ENCODE data around the gene CCDC188.

The CCDC188 gene

GRCh38 chr22:20131859-20132685 lies 18.8 kb downstream of the CCDC188 start:
- no peak for DNase-seq

GRCh38 chr22:20131597-20131858 lies 19.3 kb downstream of the CCDC188 start, which contains the start of gene ZDHHC8:
ZDHHC8 (plus strand) TSS chr22:20131804; CDS start chr22:20131948, 144 bp downstream.
- no peak for DNase-seq

GRCh38 chr22:20130731-20131596 lies 19.9 kb downstream of the CCDC188 start:
- no peak for DNase-seq

GRCh38 chr22:20130319-20130718 lies 20.5 kb downstream of the CCDC188 start:
- no peak for DNase-seq

GRCh38 chr22:20129747-20130014 lies 21.2 kb downstream of the CCDC188 start:
- DNase-seq: no peak

- no peak for DNase-seq
Measured at GRCh38 chr22:20128902-20129746, 21.7 kb downstream of the CCDC188 start.

- no peak for DNase-seq
Measured at GRCh38 chr22:20128619-20128901, 22.3 kb downstream of the CCDC188 start.

GRCh38 chr22:20127869-20128618 lies 22.8 kb downstream of the CCDC188 start:
- no peak for DNase-seq

- DNase-seq: no peak
Measured at GRCh38 chr22:20127318-20127868, 23.5 kb downstream of the CCDC188 start.

GRCh38 chr22:20126284-20127029 lies 24.4 kb downstream of the CCDC188 start:
- no peak for DNase-seq

- DNase-seq: no peak
Measured at GRCh38 chr22:20125201-20126174, 25.4 kb downstream of the CCDC188 start.

GRCh38 chr22:20124083-20124787 lies 26.6 kb downstream of the CCDC188 start:
- DNase-seq: no peak

GRCh38 chr22:20123366-20124082 lies 27.3 kb downstream of the CCDC188 start:
- DNase-seq: no peak

- DNase-seq: no peak
Measured at GRCh38 chr22:20121856-20122415, 28.9 kb downstream of the CCDC188 start.

GRCh38 chr22:20118300-20119020 lies 32.4 kb downstream of the CCDC188 start:
- DNase-seq: no peak

GRCh38 chr22:20117633-20118299 lies 33.1 kb downstream of the CCDC188 start:
- DNase-seq: no peak

GRCh38 chr22:20116951-20117632 lies 33.8 kb downstream of the CCDC188 start, which contains the start of gene TRMT2A:
TRMT2A (minus strand) TSS chr22:20117226; CDS start chr22:20116906, 320 bp downstream.
- peak; percentile 93 for DNase-seq
